OCI-LY7 (cell line): ENCODE measurements around the gene CAAP1.

ENCODE experiments used
- CTCF ChIP-seq: fragments of 200-600 bp; sonication (generic); conservative IDR thresholded peaks from 2 replicates; pipeline ENCODE4 v1.5.1; 2014; ENCODE audit warnings: mild to moderate bottlenecking, antibody characterized with exemption, low read length, moderate library complexity, mixed read lengths
- EZH2phosphoT487 ChIP-seq: fragments of 200-600 bp; sonication (generic); IDR thresholded peaks from 2 replicates; pipeline ENCODE4 v1.6.1; 2018; ENCODE audit warnings: low read depth, borderline replicate concordance, mild to moderate bottlenecking, mixed run types, antibody characterized with exemption, low read length, moderate library complexity, mixed read lengths

DNA sequence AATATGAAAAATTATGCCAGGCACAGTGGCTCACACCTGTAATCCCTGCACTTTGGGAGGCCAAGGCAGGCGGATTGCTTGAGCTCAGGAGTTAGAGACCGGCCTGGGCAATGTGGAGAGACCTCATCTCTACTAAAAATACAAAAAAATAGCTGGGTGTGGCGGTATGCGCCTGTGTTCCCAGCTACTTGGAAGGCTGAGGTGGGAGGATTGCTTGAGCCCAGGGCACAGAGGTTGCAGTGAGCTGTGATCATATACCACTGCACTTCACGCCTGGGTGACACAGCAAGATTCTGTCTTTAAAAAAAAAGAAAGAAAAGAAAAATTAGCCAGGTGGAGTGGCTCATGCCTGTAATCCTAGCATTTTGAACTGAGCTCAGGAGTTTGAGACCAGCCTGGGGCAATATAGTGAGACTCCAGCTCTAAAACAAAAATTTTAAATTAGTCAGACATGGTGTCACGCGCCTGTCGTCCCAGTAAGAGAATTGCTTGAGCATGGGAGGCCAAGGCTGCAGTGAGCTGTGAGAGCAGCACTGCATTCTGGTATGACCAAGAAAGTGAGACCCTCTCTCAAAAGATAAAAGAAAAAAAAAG lies 36.4 kb upstream of the CAAP1 start:
- TF ChIP-seq CTCF (no peak), EZH2phosphoT487 (no peak)
